GM21367 (cell line): ENCODE measurements around the gene CACNA2D4.

Experiments
- ATAC-seq: cut with Tn5 transposase; IDR thresholded peaks from one replicate; pipeline ENCODE4 v1.9.1; 2021; ENCODE audit not compliant: unreplicated experiment

Gene CACNA2D4

DNA sequence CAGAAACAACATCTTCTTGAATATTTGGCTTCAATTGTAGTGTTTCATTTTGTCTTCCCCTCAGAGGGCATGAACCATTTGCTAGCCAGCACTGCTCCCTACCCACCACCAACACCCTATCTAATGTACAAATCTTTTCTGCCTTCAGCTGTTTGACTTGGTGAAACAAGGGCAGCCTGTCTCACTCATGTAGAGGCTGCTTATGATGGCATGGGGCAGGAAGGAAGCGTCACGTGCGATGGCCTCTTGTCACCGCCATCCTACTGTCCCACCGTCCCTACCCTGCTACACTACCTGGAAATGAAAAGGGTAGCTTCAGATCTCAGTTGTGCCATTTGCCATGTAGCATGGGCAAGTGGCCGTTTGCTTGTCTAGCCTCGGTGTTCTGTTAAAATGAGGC lies 128.0 kb downstream of the CACNA2D4 start:
- no peak for ATAC-seq

GRCh38 chr12:1787714-1788113 lies 130.7 kb downstream of the CACNA2D4 start:
- no peak for ATAC-seq

GRCh38 chr12:1782215-1782614 lies 136.2 kb downstream of the CACNA2D4 start:
- ATAC-seq: no peak

DNA sequence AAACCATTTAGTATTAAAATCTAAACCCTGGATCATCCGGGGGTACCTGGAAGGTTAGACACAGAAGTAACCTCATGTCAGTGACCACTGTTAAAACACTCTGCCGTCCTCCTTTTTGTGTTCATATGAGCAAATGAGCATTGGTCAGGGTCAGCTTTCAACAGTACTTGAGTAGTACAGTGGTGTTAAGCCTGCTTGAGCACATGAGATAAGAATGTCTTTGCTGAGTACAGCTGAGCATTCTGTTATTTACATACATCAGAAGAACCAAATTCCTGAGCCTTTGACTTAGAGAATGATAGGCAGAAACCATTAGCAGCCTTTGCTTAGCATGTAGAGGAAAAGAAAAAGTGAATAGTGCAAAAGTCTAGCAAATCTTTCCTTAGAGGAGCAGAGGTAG lies 136.7 kb downstream of the CACNA2D4 start:
- ATAC-seq: no peak

- ATAC-seq: no peak
Measured at GRCh38 chr12:1779783-1780182, 138.7 kb downstream of the CACNA2D4 start.

- ATAC-seq: no peak
Measured at GRCh38 chr12:1778911-1779310, 139.5 kb downstream of the CACNA2D4 start.

DNA sequence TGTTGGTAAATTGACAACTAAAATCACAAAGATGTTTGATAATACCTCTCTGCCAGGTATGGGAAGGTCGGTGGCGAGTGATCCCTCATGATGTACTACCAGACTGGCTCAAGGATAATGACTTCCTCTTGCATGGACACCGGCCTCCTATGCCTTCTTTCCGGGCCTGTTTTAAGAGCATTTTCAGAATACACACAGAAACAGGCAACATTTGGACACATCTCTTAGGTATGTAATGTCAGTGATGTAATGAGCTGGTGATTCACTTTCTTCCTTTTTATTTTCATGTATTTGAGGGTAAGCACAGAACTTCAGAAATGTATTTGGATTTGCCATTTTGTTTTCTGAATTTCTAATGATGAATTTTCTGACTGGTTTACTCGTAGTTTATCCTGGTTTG lies 140.7 kb downstream of the CACNA2D4 start:
- ATAC-seq: no peak

DNA sequence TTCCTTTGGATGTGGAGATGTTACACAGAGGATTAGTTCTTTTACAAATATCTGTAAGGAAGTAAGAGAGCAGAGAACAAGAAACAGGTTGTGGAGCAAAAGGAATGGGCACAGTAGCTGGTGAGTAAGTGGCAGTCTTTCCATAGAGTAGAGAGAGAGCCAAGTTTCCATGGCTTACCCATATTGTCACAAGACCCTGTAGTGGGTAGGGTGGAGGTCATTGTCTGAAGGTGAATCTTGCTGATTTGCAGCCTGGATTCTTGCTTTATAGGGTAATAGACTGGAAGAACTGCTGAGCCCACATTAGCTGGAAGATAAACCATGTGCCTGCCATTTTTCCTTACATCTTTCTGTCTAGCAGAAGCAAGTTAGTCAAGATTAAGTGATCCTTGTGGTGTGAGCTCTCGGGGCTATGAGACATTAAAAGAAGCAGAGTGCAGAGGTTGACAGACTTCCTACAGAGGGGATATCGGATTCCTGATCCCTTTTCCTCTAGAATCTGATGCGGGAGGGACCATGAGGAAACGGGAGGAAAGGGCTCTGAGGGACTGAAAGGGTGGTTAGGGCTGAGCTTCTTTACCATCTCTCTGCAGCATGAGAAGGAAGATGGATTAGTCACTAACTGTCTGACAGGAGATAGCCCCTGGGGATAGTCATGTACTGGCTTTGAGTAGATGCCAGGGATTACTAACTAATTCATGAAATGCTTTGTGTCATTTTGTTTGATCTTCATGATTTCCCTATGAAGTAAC lies 142.1 kb downstream of the CACNA2D4 start:
- ATAC-seq: no peak

GRCh38 chr12:1773937-1774655 lies 144.4 kb downstream of the CACNA2D4 start:
- ATAC-seq: no peak

DNA sequence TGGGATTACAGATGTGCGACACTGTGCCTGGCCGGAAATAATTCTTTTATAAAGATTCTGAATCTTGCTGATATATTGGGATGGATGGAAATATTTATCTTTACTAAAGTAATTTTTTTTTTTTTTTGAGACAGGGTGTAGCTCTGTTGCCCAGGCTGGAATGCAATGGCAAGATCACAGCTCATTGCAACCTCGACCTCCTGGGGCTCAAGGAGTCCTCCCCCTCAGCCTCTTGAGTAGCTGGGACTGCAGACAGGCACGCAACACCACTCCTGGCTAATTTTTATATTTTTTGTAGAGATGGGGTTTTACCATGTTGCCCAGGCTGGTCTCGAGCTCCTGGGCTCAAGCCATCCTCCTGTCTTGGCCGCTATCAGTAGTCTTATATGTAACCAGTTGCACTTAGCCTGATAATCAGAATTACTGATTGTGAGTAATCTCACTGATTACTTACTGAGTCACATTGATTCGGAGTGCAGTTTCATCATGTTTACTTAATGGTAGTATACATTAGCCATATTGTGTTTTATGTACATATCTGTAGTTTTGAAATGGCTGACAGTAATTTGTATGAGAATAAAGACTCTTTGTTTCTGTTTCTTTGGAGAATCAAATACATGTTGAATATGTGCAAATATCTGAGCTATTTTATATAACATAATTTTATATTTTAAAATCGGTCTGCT lies 148.5 kb downstream of the CACNA2D4 start:
- no peak for ATAC-seq

GRCh38 chr12:1768615-1769014 lies 149.8 kb downstream of the CACNA2D4 start:
- no peak for ATAC-seq

DNA sequence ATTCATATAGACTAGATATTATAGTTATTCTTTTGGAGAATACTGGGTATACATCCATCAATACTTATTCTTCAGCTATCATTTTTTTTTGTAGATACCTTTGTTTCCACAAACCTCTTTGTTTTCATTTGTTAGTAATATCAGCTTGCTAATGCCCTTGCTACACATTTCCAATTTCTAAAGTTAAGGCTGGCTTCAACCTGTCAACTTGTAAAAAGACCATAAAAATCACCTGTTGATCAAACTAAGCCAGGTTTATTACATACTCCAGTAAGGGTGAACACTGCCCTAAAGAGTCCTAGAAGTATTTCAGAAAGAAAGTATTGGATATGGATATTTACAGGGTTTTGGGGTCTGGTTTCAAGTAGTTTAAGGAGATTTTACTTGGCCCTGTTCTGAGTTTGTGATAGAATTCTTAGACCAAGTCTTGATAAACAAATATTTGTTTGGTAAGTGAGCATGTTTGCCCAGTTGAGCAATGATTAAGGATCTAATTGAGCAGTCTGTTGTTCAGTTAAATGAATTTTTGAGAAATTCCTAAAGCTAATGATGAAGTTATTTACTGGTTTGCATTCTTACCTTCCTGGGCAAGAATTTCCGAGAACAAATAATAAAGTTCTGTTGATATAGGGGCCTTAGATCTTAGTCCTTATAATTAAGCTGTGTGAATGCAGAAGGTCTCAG lies 150.9 kb downstream of the CACNA2D4 start:
- ATAC-seq: no peak

DNA sequence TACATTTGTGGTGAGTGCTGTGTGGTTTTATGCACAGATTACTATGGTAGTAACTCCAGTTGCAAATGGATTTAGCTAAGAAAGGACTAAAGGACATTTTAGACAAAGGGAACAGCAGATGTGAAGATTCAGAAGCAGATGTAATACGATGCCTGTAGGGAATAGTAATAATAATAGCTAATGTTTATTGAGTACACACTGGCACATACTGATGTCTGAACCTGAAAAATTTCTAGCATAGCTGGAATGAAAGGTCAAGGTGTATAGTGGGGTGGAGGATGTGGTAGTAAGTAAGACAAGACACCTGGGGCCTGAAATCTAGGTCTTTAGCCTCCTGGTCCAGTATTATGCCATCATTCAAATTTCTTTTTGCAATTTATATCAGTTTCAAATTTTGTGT lies 152.3 kb downstream of the CACNA2D4 start:
- ATAC-seq: no peak

GRCh38 chr12:1763153-1763552 lies 155.3 kb downstream of the CACNA2D4 start:
- ATAC-seq: no peak

DNA sequence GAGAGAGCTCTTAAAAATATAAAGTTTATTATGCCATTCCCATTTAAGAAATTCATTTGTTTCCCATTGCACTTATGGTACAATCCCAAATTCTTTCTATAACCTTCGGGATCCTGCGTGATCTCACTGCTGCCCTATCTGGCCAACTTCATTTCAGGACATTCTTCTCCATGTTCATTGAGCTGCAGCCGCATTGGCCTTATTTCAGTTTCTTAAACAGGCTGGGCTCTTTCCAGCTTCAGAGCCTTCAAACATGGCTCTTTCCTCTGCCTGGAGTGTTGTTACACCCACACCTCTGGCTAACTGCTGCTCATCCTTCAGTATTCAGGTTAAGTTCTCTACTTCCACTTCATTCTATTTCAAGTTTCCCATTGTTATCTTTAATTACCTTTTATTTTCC lies 156.6 kb downstream of the CACNA2D4 start:
- no peak for ATAC-seq

DNA sequence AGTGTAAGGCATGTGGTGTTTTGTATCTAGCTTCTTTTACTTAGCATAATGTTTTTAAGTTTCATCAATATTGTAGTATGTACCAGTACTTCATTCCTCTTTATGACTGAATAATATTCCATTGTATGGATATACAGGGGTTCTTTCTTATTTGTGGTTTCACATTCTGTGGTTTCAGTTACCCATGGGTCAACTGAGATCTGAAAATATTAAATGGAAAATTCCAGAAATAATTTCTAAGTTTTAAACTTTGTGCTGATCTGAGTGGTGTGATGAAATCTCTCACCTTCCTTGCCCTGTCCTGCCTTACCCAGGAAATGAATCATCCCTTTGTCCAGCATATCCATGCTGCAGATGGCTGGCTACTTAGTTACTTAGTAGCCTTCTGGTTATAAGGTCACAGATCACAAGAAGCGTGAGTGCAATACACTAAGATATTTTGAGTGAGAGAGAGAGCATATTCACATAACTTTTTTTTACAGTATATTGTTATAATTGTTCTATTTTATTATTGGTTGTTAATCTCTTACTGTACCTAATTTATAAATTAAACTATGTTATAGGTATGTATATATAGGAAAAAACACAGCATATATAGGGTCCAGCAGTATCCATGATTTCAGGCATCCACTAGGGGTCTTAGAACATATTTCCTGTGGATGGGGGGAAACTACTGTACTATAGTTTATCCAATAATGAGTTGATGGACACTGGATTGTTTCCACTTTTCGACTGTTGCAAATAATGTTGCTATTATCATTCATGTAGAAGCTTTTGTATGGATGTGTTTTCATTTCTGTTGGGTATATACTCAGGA lies 157.7 kb downstream of the CACNA2D4 start:
- no peak for ATAC-seq

- no peak for ATAC-seq
Measured at GRCh38 chr12:1758887-1759286, 159.6 kb downstream of the CACNA2D4 start.

DNA sequence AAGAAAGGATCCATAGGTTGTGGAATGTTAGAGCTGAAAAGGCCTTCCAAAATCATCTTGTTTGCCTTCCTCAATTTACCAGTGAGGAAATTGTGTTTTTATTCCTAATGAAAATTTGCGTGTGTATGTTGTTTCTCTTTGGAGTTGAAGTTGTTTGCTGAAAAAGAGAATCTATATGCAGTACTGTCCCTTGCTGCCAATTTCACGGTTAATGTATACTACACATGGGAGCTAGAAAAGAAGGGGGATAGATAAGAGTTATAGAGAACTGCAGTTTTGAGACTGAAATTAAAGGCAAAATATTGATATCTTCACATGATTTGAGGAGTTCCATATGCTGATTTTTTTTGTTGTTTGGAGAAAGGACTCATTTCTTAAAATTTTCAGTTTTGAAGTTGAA lies 160.1 kb downstream of the CACNA2D4 start:
- no peak for ATAC-seq

GRCh38 chr12:1750300-1750699 lies 168.2 kb downstream of the CACNA2D4 start:
- no peak for ATAC-seq

DNA sequence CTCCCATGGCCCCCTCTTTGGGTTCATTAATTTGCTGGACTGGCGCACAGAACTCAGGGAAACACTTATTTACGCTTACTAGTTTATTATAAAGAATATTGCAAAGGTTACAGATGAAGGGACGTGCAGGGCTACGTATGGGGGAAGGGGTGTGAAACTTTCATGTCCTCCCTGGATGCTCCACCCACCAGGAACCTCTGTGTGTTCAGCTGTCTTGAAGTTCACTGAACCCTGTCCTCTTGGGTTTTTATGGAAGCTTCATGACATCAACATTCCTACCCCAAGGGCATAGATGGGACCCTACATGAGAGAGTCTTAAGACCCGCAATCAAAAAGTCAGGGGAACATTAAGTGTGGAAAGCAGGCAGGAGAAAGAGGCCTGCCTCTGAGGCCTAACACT lies 169.4 kb downstream of the CACNA2D4 start:
- ATAC-seq: no peak

- ATAC-seq: no peak
Measured at GRCh38 chr12:1747609-1748008, 170.8 kb downstream of the CACNA2D4 start.
